Activated CD4-positive, alpha-beta T cell treated with anti-CD3 and anti-CD28 coated beads for 4 hours (primary cell): Measurements from ENCODE around the gene CEP19.

Experiments used
- DNase-seq, 2 donors: peaks; one replicate each; pipeline ENCODE4 v3.0.0-alpha.2; 2020

The CEP19 gene

GRCh38 chr3:196707566-196707965 lies 4.5 kb downstream of the CEP19 start:
- DNase-seq = no peak

GRCh38 chr3:196706731-196707130 lies 5.3 kb downstream of the CEP19 start:
- no peak for DNase-seq

GRCh38 chr3:196706327-196706726 lies 5.7 kb downstream of the CEP19 start:
- DNase-seq = no peak

GRCh38 chr3:196700801-196701200 lies 11.2 kb downstream of the CEP19 start:
- DNase-seq = no peak

- no peak for DNase-seq
Measured at GRCh38 chr3:196699749-196700148, 12.3 kb downstream of the CEP19 start.

GRCh38 chr3:196697270-196697669 lies 14.8 kb downstream of the CEP19 start:
- no peak for DNase-seq

GRCh38 chr3:196695849-196696226 lies 16.2 kb downstream of the CEP19 start:
- DNase-seq = no peak

GRCh38 chr3:196694941-196695848 lies 16.9 kb downstream of the CEP19 start:
- DNase-seq = peak; percentile 20 to 27

- DNase-seq = peak in 1 of 2 donors; percentile 13
Measured at GRCh38 chr3:196694202-196694638, 17.8 kb downstream of the CEP19 start.

- no peak for DNase-seq
Measured at GRCh38 chr3:196691386-196691785, 20.7 kb downstream of the CEP19 start.

- DNase-seq = no peak
Measured at GRCh38 chr3:196689941-196690660, 21.9 kb downstream of the CEP19 start.

- DNase-seq = no peak
Measured at GRCh38 chr3:196688349-196688748, 23.7 kb downstream of the CEP19 start.

- no peak for DNase-seq
Measured at GRCh38 chr3:196686436-196686835, 25.6 kb downstream of the CEP19 start.

- peak; percentile 56 to 72 for DNase-seq
Measured at GRCh38 chr3:196684548-196685407, 27.3 kb downstream of the CEP19 start.

GRCh38 chr3:196677931-196678330 lies 34.1 kb downstream of the CEP19 start:
- DNase-seq = no peak

GRCh38 chr3:196677353-196677752 lies 34.7 kb downstream of the CEP19 start:
- DNase-seq = no peak

- DNase-seq = no peak
Measured at GRCh38 chr3:196673632-196674031, 38.4 kb downstream of the CEP19 start.

GRCh38 chr3:196670339-196670738 lies 41.7 kb downstream of the CEP19 start:
- no peak for DNase-seq

- no peak for DNase-seq
Measured at GRCh38 chr3:196667056-196667825, 44.8 kb downstream of the CEP19 start.

- DNase-seq = no peak
Measured at GRCh38 chr3:196666001-196666867, 45.8 kb downstream of the CEP19 start.
